NK-92 (cell line): Measurements from ENCODE around the gene CSRNP3.

Experiments used
- DNase-seq: peaks from one replicate; lab custom pipeline; 2025; ENCODE audit not compliant: unreplicated experiment; lab: John Stamatoyannopoulos, UW

The CSRNP3 gene

DNA sequence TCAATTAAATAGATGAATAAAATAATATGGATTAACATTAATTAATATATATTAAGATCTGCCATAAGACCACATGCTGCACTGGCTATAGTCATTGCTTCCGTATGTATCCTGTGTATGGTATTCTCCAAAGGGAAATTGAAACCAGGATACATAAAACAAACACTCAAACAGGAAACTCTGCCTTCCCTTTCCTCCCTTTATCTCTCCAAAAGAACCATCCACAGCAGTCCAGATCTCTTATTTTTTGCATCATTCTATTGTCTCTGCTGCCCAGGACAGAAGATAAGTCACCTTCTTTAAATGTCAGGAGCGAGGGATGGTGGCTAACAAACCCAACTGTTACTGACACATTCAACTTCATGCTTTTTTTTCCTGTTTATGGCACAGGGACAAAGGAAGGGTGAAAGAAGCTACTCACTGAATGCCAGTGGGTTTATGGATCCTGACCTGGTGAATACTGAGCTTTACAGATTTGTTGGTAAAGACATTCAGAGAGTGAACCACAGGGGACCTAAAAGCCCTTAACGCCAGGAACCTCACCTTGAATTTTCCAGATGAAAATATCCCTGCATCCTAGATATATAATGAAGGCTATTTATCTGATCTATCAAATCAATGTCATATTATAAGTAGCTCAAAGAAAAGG is 67.5 kb downstream of the CSRNP3 start:
- no peak for DNase-seq

DNA sequence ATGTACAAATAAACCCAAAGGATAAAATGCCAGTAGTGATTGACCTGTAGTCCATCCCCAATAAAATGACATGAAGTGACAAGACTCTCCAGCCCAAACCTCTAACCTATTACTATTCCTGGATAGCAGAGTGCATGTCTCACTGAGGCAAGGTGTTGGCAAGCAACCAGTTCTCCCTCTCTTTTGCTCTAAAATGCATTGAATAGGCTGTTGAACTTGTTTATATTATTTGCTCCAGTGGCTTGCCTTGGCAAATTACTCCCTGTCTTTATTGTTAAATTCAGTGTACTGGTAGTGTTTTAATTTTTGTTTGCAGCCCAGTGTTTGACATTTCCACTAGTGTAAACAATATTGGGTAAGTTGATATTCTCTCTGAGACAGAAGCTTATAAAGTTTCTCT is 70.5 kb downstream of the CSRNP3 start:
- DNase-seq, result no peak

DNA sequence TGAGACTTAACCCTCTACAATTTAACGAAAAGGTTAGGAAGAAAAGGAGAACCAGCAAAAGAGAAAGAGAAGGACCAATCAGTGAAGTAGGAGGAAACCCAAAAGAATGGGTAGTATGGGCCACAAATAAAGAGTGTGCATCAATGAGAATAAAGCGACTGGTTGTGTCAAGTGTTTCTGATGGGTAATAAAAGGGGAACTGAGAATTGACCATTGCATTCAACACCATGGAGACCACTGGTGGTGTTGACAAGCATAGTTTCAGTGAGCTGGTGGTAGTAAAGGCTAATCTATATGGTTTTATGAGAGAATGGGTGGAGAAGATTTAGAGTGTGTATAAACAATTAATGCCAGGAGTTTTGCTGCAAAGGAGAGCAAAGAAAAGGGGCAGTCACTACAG is 75.4 kb downstream of the CSRNP3 start:
- no peak for DNase-seq

DNA sequence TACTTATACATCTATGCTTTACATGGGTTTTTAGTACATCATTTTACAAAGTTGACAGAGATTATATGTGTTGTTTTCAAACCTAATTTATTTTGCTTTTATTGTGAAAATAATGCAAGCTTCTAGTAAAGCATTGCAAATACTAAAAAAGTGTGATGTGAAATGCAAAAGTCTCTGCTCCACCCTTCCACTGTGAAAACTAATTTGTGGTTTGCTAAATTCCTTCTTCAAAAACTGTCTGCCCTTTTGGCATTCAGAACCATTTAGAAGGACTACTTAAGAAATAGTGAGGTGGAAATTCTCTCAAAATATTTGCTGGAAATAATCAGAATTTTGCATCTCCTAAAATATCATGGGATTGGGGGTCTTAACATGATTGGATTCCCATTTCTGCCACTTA is 78.4 kb downstream of the CSRNP3 start:
- DNase-seq, result no peak

DNA sequence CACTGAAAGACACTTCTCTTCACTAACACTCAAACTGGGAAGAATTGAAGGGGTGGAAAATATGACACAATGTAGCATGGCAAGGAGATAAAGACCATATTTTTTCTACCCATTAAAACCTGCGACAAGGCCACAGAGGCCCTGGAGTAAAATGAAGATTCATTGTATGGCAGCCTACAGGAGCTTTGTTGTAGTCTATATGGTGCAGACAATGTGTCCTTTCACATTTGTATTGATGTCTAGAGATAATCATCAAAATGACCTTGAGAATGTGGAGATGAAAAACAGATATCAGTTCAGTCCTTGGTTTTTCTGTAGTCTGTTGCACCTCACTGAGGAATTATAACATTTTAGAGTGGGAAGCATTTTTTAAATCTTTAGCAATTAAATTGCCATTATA is 80.1 kb downstream of the CSRNP3 start:
- DNase-seq, result no peak

DNA sequence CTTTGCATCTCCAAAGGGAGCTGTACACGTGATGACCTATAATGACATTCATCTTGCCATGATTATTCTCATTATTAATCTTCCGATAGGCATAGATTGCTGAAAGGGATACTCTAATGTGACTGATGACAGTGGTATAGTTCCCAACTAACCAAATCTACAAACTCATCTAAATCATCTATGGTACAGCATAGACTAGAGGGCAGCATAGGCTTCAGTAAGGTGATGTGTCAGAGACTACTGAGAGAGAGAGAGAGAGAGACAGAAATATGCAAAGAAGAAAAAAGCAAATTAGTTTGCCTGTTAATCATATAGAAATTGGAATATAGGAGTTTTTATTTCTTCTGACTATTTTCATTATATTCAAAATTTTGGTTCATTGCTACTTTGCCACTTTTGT is 89.3 kb downstream of the CSRNP3 start:
- DNase-seq, result no peak

GRCh38 chr2:165560377-165560988 is 91.0 kb downstream of the CSRNP3 start:
- DNase-seq, result no peak

DNA sequence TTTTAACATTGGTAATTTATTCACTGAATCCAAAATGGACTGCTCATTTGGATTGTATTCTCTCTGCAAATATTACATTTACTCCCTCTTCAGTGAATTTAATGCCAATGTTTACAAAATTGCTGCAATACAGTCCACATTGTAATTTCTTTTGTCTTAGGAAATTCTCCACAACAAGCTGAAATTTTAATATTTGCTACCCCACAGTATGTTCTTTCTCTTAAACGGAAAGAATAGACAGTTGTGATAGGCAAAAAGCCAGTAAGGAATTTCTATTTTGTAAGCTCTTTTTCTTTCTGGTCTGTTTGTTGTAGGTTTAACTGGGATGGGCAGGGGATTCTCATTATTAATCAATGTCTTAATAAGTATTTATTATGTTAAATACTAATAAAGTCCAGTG is 92.0 kb downstream of the CSRNP3 start:
- no peak for DNase-seq

DNA sequence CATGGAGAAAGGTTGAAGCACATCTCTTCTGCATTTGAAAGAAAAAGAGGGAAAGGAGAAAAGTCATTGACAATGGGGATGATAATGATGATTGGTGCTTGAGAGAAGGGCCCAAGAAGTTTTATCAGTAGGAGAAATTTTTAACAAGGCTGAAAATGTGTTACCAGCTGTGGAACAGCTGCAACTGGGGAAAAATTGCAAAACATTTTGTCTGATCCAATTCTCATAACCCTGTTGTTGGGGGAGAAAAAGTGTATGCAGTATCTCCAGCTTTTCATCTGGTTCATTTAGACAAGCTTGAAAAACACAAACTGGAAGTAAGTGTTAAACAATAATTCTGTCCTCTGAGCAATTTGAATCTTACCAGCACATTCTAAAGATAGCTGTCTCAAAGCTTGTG is 92.7 kb downstream of the CSRNP3 start:
- DNase-seq, result no peak

DNA sequence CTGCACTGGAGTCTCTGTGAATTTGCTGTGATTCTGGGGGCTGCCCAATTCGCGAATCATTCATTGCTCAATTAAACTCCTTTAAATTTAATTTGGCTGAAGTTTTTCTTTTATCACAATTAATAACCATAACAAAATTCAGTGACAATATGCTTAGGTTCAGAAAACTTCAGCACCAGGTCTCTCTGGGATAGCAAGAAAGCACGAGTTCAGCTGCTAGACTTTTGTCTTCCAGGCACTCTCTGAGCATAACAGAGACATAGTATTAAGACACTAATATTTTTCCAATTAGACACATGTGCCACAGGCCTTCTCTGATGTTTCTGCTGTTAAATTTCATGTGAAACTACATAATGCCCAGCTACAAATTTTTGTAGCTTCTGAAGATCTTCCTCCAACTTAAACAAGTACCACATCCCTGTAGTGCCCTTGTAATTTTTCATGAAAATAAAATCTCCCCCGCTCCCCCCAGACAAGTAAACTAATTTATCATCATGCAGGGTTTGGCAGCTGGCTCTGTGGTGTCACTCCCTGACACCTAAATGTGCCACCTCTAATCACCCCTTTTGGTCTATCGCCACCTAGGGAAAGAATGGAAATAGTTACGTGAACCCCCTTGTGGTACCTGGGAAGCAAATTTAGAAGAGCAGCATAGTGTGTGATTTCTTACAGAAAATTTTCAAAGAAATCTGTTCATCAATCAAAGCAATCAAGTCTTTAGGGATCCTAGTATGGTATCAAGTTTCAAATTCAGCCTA is 94.1 kb downstream of the CSRNP3 start:
- DNase-seq, result no peak

DNA sequence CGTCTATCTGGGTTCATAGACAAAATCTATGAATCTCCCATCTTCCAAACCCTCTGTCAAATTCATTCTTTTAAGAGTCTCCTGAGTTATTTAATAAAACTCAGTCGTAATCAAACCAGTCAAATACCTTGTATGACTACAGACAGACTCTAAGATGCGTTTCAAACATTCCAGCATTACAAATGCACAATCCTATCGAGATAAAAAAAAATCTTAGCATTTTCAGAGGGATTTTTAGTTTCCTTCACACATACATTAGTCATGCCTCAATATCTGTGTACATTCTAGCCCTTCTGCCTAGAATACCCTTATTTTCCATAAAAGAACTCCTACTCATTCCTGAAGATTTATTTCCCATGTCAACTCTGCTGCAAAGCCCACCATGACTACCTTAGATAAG is 96.5 kb downstream of the CSRNP3 start:
- DNase-seq, result no peak

DNA sequence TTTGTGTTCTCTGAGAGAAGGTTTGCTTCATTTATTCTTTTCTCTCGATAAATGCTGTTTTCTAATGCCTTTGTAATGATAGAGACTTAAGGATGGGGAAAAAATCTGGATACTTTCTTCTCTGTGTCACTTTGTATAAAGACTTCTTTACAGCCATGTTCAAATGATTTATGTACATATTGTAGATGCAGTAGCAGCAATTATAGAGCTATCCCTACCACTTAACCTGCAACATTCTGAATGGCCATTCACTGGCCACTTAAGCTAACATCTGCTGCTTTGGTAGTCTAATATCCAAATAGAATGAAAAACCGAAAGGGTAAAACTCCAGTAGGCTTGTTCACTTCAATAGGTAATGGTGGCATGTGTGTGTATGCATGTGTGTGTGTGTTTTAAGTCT is 97.8 kb downstream of the CSRNP3 start:
- DNase-seq, result no peak

DNA sequence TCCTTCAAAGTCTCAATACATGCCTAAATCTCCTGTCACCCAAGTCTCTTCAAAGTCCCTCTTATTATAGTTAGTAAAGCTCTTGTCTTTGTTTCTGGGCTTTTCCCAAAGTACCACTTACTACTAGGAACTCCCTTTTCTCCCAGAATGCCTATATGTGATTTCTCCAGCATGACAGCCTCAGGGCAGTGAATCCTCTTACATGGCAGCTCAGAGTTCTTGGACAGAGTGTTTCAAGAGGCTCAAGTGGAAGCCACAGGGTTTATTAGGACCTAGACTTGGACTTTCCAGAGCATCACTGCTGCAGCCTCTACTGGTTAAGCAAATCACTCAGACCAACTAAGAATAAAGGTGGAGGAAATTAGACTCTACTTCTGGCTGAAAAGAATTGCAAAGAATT is 98.9 kb downstream of the CSRNP3 start:
- no peak for DNase-seq

DNA sequence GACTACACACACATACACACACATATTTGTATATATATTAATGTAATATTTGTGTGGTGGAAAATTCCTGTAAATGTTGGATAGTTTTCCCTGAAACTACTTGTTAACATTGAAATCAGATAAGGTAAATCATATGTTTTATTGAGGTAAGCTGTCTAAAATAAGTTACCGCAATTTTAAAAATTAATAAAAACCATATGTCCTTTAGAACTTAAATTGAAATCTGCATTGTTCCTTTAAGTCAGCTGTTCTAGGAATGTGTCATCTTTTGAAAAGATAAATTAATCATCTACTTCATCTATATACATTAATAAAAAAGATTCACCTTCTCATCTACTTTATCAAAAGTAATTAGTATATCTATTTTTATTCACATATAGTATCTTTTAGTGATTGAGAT is 102.0 kb downstream of the CSRNP3 start:
- no peak for DNase-seq

DNA sequence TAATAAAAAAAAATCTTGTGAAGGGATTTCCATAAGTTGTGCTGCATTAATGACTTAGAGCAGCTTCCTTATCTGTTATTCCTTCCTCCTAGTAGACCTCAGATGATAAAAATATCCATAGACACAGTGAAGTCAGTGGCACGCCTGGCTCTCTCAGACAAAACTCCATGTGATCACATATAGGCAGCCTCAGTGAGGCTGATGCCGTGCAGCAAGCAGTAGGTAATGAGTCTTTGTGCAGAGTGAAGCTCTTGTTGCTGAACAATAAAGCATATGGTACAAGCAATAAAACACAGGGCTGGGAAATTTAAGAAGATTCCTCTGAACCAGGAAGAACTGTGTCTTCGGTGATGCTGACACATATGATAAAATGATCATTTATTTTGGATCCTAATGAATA is 102.7 kb downstream of the CSRNP3 start:
- DNase-seq, result no peak

DNA sequence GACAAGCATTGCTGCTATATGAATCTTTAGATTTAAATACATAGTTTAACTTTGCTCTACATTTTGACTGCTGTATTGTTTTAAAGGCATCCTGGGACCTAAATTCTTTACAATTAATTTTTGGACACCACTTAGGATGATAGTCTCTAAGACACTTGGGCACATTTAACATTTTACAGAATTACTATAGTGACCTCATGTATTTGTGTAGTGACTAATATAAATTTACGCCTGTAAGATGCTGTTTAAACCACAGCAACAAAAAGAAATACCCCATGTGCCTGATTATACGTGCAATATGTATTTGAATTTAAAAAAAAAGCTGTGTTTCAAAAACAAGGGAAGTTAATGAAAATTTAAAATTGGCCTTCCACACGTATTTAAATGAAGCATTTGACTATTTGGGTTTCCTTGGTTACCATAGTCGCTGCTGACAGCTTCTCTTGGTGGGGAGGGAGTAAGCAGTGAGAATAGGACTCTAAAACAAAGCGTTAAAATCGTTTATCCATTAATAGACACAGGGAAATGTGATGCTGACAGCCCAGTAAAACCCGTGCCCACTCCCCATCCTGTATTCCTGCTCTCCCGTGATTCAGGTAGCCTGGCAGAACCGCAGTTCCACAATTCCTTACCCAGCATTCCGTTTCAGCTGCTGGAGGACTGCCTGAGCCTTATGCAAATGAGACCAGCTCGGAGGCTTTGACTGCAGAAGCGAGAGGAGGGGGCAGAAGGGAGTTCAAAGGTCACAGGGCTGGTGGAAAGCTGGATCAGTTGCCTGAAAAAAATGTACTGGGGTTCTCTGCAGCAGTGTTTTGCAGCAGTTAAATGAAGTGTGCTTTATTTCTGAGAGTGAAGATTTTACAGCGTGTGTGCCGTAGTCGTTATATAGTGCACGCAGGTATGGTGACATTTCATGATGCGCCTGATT is 104.3 kb downstream of the CSRNP3 start:
- no peak for DNase-seq

DNA sequence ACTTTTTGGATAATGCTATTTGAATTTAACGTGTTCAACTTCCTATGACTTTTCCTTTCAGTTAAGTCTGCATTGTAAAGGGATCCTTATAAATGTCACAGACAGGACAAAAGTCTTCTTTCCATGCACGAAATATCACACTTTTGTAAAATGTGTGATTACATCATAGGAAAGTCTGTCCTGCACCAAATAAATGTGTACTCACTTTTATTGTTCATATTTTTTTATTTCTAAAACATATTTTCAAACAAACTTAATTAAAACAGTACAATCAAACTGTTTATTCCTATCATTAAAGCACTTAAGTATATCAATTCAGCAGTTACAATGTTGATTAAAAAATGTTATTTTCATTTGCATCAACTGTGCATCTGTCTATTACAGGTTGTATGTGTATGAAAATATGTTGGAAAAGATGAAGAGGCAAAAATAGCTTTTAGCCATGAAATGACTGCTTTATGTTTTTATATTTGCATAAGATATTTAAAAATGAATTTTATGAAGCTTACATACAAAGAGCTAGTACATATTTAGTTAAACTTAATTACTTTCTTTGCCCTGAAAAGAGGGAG is 105.6 kb downstream of the CSRNP3 start:
- DNase-seq, result no peak

DNA sequence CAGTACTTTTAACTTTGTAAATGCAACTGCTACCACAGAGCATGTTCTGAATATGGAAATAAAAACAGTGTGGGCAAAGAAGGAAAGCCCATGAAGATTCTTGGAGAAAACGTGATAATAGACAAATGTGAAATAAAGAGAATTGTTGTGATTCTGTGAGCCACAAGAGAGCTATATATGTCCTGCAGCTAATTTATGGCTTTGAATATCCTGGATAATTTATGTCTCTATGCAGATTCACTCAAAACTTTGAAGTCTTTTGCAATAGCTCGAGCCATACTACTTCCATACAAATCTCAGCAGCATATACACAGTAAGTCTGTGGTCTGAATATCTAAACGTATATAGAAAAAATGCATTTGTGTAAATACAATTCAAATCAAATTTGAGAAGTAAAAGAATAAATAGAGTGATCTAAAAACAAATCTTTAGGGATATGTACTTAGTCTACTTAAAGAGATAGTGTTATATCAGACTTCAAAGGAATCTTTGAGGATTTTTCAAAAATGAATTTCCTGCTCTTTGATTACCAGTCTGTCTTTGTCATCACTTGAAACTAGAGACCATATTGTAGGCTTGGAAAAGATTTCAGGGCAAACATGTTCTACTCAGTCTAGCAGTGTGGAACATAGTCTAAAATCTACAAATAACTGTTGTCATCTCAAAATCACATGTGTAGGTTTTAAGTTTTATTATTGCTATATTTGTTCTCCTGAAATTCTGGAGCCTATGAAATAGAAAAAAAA is 107.1 kb downstream of the CSRNP3 start:
- DNase-seq, result no peak

- DNase-seq, result no peak
Observed at GRCh38 chr2:165582409-165582808, 112.9 kb downstream of the CSRNP3 start.

DNA sequence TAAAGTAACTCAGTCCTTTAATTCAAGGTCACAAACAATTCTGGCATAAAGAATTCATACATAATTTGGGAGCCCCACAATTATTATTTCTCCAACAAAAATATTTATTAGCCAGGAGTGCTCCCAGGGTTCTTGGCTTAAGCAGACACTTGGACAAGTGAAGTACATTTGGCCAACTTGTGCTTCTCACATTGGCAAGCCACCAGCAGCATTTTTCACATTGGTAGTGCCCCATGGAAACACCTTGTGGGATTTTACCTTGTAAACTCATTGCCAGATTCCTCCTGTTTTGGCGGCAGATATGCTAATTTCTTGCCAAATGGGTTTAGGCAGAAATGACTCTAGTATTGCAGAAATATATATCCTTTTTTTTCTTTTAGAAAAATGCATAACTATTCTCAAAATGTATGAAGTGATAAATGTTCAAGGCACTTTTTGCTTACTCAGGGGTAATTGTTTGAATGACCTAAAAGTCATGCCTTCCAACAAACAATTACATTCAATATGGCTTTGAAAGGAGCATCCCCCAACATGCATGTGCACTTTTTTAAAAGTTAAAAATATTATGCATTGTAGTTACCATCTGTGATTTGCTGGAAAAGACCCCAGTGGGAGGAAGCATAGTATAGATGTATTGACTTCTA is 113.5 kb downstream of the CSRNP3 start:
- DNase-seq, result no peak
